HG03571 (cell line): ENCODE results near the gene TMPRSS6.

Source experiments
- ATAC-seq: cut with Tn5 transposase; IDR thresholded peaks from one replicate; pipeline ENCODE4 v1.9.1; 2021; ENCODE audit not compliant: unreplicated experiment

TMPRSS6 gene

GRCh38 chr22:37068859-37069258 is 40.7 kb downstream of the TMPRSS6 start:
- ATAC-seq, result no peak

- no peak for ATAC-seq
Observed at GRCh38 chr22:37067428-37067827, 42.1 kb downstream of the TMPRSS6 start.

DNA sequence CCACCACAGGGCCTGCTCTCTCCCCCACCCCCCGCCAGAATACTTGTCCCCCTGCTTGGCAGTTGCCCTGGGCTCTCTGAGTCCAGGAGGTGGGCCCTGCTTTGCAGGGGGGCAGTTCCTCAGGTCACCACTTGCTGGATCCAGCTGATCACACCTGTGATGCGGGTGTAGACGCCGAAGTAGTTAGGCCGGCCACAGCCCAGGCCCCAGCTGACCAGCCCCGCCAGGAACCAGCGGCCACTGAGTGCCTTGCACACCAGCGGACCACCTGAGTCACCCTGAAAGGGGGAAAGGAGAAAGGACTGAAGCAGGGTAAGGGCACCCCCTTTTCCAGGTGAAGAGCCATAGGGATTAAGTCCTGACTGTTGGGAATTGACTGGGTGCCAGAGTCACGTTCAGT is 43.6 kb downstream of the TMPRSS6 start:
- no peak for ATAC-seq

GRCh38 chr22:37065180-37065579 is 44.3 kb downstream of the TMPRSS6 start:
- no peak for ATAC-seq

DNA sequence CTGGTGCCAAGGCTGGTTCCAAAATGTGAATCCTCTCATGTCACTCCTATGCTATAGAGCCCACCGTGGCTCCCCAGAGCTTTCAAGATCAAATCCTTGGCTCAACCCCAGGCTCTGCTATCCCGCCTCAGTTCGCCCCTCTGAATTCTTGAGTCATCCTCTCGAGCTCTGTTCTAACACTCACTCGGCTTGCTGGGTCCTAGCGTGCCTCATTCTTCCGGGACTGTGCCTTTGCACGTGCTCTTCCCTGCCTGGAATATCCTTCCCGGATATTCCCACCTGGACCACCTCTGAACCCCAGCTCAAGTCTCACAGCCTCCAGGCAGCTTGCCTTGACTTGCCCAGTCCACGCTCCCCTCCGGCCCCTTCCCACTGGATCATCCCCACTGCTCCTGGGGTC is 45.0 kb downstream of the TMPRSS6 start:
- ATAC-seq, result no peak

GRCh38 chr22:37063431-37064420 is 45.8 kb downstream of the TMPRSS6 start:
- no peak for ATAC-seq

DNA sequence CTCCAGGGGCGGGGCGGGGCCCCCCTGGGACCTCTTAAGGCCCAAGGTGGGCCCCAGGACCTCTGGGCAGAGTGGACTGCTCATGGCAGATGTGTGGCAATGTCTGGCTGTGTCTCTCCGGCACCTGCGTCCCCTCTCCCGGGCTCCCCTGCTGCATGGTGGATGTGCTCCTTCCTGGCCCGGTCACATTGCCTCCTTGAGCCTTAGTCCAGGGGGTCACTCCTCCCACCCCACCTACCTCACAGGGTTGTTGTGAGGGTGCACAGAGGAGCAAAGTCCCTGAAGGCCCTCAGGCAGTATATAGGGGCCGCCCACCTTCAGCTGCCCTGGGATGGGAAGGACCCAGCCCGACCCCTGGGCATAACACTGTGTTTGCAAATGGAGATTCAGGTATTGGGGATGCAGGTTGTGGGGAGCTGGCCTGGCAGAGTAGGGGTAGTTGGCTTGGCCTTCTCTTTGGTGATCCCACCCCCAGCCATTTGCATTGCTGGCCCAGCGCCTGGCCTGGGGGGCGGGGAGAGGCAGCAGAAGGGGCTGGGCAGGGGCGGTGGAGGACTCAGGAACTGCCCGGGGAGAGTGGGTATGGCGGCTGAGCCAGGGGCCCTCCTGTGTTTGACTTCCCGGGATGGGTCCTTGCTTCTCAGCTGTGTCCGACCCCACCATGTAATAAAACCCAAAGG is 46.7 kb downstream of the TMPRSS6 start:
- ATAC-seq, result no peak

DNA sequence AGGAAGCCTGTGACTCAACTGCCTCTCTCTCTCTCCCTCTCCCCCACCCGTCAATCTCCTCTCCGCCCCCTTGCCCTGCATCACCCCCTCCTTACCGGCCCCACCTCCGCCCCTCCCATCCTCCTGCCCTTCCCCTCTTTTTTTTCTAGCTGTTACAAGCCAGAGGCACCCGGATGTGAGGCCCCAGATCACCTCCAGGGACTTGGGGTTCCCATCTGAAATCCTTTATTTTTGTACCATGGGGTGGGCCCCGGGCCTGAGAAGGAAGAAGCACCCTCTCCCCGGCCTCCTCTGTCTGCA is 47.2 kb downstream of the TMPRSS6 start:
- ATAC-seq, result no peak

DNA sequence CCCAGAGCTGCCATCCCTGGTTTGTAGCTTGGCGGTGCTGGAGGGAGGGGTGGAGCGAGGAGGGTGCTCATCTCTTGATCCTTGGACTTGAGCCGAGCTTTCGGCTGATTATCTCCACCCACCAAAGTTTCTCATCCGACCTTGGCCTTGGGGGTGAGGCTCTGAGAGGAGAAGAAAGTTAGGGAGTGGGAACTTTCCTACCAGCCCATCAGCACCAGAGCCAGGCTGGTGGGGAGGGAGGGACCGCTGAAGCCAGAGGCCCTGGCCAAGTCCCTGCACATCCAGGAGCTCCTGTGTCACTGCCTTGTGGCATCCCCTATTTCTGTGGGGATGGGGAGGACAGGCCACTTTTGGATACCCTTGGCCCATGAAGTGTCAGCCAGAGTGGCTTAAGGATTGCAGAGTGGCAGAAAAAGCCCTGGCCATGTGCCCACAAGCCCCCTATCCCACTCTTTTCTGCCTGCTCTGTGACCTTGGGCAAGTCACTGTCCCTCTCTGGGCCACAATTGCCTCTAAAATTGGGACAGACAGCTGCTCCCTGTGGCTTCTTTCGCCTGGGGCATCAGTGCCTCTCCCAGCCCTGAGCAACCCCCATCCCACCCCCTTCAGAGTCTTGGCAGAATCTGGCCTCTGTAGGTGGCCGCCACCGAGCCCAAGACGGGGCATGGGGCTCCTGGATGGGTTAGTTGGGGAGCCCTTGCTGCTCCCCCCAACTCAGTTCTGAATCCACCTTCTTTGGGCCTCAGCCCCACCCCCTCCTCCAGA is 47.7 kb downstream of the TMPRSS6 start:
- ATAC-seq, result no peak

DNA sequence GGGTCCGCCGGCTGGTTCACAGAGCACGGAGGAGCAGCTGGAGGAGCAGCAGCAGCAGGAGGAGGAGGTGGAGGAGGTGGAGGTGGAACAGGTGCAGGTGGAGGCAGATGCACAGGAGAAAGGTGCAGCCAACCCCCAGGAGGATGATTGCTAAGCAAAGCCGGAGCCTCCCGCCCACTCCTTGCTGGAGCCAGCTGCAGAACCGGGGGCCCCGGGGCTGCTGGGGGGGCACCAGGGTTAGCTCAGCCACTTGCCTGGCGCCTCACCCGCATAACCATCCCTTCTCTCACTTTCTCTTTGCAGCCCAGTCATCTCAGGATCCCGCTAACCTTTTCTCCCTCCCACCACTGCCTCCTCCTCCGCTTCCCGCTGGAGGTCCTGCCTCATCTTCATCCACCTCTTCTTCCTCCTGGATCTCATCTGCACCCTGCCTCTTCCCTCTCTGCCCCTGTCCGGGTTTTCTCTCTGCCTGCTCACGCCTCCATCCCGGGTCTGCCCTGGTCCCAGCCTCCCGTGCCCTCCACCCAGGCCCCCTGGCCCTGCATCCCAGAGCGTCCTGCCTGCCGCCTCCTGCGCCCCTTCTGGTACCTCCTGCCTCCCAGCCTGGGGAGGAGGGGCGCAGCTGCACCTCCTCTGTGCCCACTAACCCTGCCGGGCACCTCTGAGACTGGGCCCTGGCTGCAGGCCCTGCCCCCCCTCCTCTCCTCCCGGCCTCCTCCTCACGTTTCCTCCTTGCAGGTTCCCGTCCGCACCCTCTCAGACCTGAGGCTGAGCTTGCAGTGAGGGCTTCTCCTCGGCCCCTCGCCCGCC is 48.5 kb downstream of the TMPRSS6 start:
- no peak for ATAC-seq

DNA sequence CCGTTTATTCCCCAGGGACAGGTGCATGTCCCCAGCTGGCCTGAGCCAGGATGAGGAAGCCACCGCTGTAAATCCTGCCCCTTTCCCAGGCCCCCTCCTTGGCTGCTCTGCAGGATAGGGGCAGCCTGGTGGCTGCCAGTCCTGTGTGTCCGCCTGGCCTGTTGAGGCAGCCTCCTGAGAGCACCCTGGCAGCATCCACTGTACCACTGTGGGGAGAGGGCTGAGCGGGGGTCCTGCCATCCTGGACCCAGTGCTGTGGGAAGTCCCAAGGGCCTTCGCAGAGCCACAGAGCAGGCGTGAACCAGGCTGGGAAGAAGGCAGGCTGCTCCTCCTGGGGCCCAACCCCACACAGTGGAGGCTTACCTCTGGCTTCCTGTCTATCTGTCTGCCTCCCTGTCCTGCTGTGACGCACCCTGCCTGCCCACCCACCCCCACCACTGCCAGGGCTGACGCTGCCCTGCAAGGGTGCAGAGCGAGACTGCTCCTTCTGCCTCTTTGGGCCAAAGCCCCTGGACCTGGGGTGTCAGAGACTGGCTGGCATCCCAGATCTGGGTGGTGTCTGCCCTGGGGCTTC is 49.5 kb downstream of the TMPRSS6 start:
- ATAC-seq, result no peak

- no peak for ATAC-seq
Observed at GRCh38 chr22:37058917-37059701, 50.4 kb downstream of the TMPRSS6 start.

DNA sequence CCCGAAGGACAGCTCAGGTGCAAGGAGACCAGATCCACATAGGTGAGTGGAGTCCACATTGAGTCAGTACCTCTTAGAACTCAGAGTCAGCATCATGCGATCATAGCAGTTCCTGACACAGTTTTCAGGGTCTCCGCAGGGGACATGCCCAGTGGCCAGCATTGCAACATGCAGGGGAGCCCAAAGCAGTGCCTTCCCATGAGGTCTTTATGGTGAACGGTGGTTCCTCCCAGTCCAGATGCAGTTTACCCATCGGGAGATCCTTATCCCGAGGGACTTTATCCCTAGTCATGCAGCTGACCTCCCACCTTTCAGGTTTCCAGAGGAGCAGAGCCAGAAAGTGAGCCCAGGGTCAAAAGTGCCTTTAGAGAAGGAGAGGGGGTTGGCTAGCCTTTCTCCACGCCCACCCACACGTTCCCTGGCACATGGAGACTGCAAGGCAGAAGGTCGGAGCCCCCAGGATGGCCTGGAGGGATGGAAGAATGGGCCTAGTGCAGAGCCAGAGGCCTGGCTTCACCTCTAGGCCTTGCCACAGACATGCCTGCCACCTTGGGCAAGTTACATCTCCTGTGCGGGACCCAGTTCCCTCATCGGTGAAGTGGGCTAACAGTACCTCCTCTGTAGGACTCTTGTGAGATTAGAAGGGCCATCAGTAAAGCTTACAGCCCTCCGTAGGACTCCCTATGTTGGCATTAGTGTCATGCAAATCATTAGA is 51.6 kb downstream of the TMPRSS6 start:
- ATAC-seq, result no peak

GRCh38 chr22:37057226-37057625 is 52.3 kb downstream of the TMPRSS6 start:
- no peak for ATAC-seq

- ATAC-seq, result no peak
Observed at GRCh38 chr22:37056246-37056645, 53.3 kb downstream of the TMPRSS6 start.

GRCh38 chr22:37054600-37055365 is 54.7 kb downstream of the TMPRSS6 start:
- ATAC-seq, result no peak

DNA sequence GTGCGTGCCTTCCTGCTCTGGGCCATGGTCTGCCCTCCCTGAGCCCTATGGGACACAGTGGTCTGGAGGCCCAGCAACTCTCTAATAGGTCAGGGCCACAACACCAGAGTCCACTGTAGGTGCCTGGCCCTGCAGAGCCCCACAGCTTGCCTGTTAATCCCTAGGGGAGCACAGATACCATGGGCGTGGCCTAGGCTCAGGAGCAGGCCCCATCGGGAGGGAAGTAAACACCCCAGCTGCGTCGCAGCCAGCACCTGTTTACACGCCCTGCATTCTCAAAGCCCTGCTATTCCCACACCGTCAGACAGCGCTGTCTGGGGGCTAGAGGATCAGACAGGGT is 55.5 kb downstream of the TMPRSS6 start:
- no peak for ATAC-seq

DNA sequence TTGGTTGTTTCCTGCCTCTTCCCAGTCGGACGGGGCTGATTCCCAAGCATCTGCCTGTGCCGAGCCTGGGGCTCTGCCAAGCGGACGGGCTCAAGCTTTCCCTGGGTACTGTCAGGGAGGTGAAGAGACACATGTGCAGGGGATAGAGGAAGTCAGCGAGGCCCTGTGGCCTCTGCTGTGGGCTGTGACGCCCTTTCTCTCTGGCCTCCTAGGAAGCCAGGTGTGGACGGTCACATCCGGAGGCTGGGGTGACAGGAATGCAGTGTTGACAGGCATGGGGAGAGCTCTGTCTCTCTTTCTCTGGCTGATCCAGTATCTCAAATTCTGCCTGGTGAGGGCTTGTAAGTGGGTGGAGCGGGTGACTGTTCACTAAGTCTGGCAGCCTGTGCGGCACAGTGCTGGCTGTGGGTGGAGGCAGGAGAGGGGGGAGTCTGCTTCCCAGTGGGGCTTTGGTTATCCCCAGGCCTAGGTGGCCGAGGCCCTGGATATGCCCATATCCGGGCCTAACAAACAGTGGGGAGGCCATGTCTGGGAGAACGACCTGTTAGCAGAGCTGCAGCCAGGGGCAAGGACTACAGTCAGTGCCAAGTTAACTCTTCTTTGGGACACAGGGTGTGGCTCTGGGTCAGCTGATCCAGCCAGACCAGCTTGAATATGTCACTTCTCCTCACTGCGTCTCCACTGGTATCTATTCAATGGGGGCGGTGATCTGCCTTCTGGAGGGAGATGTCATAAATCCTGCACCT is 56.0 kb downstream of the TMPRSS6 start:
- no peak for ATAC-seq
